NCI-H2196 treated with DMSO at 0.1 percent for 48 hours (cell line): ENCODE data around the gene TOGARAM1.
"Not testable (repeated sequence)": the region's sequence is repeated elsewhere in the genome, so short reads cannot be mapped to it uniquely, and the experiment has no call there.

Experiments used
- DNase-seq: peaks from one replicate; lab custom pipeline; 2025; ENCODE audit not compliant: unreplicated experiment; lab: John Stamatoyannopoulos, UW

Gene TOGARAM1

DNA sequence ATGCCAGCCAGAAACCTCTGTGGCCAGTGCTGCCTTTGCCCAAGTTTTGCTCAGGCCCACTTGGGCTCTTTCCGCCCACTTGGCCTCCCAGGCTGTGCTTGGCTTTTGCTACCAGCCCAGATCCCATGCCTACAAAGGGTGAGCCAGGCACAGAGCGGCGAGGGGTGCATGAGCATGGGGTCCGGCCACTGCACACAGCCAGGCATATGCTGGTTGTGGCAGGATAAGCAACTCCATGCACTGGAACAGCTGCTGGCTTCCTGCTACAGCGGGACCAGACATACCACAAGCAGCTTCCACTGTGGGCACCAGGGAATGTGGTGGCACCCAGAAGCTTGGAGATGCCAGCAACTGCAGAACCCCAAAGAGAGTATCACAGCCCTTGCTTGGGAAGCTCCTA is 76.3 kb downstream of the TOGARAM1 start:
- DNase-seq, result no peak

DNA sequence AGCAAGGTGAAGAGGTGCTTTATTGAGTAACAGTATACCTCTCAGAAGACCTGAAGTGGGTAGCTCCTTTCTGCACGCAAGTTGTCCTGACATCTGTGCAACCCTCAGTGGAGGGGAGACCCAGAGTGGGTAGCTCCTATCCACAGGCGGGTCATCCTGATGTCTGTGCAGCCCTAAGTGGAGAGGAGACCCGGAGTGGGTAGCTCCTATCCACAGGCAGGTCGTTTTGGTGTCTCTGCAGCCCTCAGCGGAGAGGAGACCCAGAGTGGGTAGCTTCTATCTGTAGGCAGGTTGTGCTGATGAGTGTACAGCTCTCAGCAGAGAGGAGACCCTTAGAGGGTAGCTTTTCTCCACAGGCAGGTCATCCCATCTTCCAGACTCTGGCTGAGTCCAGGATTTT is 76.9 kb downstream of the TOGARAM1 start:
- DNase-seq, result no peak

DNA sequence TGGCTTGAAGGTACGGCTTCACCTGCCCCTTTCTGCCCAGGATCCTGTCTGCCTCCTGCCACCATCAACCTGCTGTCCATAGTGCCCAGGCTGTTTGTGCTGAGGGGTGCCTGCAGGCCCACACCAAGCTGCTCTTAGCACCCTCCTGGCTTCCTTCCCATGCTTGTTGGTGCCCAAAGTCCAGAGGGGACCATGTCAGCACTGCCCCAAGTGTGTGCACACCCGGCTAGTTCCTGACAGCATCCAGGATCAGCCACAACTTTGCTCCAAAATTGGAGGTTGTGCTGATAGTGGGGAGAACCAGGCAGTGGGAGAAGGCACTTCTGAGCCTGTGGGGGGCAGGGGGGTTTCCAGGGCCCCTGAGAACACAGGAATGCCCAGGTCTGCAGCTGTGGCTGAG is 77.4 kb downstream of the TOGARAM1 start:
- DNase-seq, result no peak

DNA sequence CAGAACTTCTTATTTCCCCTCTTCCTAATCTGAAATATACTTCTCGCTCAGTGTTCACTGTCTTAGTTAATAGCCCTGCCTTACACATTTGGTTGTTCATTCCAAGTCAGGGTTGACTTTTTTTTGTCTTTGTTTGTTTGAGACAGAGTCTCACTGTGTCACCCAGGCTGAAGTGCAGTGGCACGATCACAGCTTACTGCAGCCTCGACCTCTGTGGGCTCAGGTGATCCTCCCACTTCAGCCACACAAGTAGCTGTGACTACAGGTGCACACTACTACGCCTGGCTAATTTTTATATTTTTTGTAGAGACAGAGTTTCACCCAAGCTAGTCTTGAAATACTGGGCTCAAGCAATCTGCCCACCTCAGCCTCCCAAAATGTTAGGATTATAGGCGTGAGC is 79.7 kb downstream of the TOGARAM1 start:
- no peak for DNase-seq

DNA sequence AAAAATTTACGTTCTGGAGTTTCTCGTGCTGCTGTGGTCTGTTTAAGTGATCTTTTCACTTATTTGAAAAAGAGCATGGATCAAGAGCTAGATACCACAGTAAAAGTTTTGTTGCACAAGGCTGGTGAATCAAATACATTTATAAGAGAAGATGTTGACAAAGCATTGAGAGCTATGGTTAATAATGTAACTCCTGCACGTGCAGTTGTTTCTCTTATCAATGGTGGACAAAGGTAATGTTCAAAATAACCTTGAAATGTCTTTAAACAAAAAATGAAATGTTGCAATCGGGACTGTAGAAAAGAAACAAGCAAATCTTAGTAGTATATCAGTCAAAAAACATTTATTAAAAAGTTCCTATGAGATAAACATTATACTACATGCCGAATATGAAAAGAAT is 82.6 kb downstream of the TOGARAM1 start:
- no peak for DNase-seq

DNA sequence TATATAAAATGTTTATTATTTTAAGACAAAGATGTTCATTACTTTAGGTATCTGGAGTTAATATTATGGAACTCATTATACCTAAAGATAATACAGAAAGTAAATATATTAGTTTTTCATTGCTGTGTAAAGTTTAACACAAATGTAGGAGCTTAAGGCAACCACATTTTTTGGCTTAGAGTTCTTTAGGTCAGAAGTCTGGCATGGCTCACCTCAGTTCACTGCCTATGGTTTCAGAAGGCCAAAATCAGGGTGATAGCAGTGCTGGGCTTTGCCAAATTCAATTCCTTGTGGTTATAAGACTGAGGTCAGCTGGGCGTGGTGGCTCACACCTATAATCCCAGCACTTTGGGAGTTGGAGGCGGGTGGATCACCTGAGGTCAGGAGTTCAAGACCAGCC is 86.4 kb downstream of the TOGARAM1 start:
- DNase-seq, result no peak

DNA sequence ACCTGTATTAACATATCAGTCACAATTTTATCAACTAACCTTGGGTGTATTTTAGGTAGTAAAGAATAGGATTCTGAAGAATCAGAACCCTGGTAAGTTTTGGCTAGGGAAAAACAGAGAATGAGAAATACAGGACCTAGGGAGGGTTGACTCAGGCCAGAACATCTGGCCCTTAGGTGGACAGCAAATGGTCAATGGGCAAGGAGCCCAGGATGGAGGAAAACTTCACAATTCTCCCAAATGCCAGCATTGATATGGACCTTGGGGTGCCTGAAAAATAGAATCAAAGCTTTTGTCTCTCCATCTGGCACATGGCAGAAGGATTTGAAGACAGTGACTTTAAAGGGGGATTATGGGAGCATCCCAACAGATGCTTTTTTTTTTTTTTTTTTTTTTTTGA is 89.2 kb downstream of the TOGARAM1 start:
- DNase-seq, result no peak

DNA sequence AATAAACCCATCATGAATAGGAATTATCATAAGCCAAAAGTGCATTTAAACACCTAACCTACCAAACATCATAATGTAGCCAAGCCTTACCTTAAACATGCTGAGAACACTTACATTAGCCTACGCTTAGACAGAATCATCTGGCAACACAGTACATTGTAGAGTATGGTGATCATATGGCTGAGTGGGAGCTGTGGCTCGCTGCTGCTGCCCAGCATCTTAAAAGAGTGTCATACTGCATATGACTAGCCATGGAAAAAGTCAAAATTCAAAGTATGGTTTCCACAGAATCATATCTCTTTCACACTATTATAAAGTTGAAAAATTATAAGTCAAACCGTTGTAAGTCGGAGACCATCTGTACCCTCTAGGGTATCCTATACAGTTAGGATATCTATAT is 89.9 kb downstream of the TOGARAM1 start:
- no peak for DNase-seq

DNA sequence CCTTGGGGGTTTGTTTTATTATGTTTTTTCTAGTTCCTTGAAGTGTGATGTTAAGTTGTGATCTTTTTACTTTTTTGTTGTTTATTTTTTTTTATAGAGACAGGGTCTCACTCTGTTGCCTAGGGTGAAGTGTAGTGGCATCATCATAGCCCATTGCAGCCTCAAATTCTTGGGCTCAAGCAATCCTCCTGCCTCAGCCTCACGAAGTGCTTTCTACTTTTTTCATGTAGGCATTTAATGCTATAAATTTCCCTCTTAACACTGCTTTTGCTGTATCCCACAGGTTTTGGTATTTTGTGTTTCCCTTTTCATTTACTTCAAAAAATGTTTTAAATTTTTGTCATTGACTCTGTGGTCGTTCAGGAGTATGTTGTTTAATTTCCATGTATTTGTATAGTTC is 95.4 kb downstream of the TOGARAM1 start:
- no peak for DNase-seq

DNA sequence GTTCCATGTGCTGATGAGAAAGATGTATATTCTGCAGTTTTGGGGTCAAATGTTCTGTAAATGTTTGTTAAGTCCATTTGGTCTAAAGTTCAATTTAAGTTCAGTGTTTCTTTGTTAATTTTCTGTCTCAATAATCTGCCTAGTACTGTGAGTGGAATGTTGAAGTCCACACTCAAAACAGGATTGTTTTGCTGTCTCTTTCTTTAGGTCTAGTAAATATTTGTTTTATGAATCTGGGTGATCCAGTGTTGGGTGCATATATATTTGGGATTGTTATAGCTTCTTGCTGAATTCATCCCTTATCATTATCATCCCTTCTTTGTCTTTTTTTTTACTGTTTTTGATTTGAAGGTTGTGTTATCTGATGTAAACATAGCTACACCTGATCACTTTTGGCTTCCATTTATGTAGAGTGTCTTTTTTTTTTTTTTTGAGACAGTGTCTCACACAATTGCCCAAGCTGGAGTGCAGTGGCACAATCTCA is 95.9 kb downstream of the TOGARAM1 start:
- no peak for DNase-seq

DNA sequence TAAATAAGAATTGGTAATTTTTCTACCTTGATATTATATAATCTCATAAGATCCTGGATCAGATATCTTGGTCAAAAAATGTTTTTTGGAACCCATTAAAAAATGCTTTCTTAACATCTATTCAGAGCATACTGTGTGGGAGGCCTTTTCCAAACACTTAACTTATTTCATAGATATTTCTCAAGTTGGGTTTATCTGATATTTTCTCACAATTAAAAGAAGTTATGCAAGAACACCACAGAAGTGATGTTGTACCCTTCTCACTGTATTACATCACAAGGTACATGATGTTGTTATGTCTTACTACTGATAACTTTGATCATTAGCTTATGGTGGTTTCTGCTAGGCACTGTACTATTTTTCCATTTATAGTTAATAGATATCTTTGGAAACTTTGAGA is 98.6 kb downstream of the TOGARAM1 start:
- DNase-seq, result no peak

DNA sequence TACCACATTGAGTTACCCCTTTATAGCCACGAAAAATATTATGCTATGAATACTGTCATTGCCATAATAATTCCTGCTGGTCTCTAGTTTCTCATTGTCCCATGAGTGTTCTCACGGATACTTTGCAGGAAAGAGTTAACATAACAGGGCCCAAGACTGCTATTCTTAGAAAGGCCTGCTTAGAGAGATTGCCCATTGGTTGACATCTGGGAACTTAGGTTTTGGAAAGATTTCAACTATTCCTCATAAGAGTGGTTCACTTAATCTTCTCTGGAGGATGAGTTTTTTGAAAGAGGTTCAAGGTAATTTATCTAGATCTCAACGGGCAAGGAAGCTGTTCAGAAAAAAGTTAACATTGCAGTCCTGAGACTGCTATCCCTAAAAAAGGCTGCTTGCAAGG is 103.5 kb downstream of the TOGARAM1 start:
- DNase-seq, result no peak

DNA sequence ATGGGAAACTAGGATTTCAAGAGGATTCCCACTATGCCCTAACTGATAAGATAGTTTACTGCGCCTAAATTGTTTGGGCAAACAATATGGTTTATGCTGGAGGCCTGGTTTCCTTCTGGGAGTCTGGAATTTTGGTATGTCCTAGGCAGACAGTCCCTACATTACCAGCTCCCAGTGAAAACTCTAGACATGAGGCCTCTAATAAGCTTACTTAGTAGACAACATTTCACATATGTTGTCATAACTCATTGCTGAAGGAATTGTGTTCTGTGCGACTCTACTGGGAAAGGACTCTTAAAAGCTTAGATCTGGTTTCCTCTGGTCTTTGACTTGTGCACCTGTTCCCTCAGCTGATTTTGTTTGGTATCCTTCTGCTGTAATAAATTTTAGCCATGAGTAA is 104.0 kb downstream of the TOGARAM1 start:
- no peak for DNase-seq

DNA sequence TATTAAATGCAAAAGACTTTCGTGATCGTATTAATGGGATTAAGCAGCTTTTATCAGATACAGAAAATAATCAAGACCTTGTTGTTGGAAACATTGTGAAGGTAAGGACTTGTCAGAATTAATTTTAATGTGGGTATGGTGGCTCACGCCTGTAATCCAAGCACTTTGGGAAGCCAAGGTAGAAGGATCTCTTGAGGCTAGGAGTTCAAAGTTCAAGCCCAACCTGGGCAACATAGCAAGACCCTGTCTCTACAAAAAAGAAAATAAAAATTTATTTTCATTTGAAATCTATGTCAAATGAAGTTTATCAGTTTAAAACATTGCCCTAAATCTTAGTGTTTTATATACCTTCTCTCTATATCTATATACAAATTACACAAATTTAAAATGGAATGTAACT is 104.7 kb downstream of the TOGARAM1 start:
- no peak for DNase-seq

DNA sequence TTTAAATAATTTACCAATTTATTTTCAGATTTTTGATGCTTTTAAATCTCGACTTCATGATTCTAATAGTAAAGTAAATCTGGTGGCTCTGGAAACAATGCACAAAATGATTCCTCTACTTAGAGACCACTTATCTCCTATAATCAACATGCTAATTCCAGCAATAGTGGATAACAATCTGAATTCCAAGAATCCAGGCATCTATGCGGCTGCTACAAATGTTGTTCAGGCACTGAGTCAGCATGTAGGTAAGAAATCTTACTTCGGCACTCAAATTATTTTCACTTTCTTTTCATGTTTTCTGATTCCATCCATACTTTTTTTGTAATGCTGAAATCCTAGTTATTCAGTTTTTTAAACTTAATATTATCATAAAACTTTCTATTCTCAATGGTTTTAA is 106.4 kb downstream of the TOGARAM1 start:
- DNase-seq, result no peak

DNA sequence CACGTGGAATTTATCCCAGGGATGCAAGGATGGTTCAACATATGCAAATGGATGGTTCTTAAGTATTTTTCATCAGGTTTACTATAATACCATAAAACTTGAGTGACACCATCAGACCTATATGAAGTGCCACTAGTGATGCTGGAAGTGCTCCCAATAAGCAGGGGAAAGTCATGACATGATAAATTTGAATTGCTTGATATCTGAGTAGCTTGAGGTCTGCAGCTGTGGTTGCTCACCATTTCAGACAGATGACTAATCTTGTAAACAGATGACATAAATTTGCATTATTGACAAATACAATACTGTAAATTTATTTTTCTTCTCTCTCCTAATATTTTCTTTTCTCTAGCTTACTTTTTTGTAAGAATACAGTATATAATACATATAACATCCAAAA is 108.2 kb downstream of the TOGARAM1 start:
- no peak for DNase-seq

DNA sequence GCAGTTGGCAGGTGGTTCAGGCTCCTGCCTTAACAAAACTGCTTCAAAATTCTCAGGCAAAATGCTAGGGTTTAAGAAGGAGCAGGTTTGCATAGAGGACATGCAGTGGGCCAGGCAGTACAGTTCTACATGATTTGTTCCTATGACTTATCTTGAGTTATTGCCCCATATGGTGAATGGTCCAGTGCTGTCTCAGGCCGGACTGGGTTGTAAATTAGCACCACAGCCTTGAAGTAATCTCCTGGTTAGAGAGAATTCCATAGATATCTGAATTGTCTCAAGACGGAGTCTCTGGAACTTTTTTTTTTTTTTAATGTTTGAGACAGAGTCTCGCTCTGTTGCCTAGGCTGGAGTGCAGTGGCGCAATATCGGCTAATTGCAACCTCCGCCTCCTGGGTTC is 110.1 kb downstream of the TOGARAM1 start:
- DNase-seq, result no peak

DNA sequence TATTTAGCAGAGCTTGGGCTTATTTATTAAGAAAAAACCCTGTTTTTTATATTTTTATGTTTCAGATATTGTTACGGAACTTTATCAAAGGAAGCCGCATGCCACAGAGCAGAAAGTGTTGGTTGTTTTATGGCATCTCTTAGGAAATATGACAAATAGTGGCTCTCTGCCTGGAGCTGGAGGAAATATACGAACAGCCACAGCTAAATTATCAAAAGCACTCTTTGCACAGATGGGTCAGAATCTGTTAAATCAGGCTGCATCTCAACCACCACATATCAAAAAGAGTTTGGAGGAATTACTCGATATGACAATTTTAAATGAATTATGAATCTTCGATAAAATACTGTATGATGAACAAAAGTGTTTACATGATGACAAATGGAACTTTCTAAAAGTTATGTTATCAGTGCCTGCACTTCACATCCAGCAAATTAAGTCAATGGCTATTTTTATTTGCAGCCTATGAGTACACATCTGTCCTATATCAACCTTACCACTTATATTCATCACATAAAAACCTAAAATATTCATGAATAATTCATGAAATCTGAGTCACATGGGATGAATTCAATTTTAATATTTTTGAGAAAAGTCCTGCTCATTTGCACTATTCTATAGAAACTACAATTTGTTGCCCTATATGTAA is 111.4 kb downstream of the TOGARAM1 start:
- no peak for DNase-seq

DNA sequence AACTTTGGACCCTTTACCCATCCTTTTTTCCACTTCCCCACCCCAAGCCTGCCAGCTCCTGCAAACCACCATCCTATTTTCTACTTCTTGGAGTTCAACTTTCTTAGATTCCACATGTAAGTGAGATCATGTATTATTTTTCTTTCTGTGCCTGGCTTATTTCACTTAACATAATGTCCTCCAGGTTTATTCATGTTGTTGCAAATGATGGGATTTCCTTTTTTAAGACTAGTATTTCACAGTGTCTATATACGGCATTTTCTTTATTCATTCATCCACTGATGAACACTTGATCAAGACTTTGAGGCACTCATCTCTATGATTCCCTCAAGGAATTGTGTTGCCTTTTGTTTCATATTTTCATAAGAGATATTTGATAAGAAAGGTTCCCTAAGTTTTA is 116.3 kb downstream of the TOGARAM1 start:
- no peak for DNase-seq

DNA sequence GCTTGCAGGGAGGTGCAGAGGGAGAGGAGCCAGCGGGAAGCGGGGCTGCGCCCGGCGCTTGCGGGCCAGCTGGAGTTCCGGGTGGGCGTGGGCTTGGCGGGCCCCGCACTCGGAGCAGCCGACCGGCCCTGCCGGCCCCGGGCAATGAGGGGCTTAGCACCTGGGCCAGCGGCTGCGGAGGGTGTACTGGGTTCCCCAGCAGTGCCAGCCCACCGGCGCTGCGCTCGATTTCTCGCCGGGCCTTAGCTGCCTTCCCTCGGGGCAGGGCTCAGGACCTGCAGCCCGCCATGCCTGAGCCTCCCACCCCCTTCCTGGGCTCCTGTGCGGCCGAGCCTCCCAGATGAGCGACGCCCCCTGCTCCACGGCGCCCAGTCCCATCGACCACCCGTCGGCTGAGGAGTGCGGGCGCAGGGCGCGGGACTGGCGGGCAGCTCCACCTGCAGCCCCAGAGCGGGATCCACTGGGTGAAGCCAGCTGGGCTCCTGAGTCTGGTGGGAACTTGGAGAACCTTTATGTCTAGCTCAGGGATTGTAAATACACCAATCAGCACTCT is 118.5 kb downstream of the TOGARAM1 start:
- DNase-seq, result not testable (repeated sequence)

DNA sequence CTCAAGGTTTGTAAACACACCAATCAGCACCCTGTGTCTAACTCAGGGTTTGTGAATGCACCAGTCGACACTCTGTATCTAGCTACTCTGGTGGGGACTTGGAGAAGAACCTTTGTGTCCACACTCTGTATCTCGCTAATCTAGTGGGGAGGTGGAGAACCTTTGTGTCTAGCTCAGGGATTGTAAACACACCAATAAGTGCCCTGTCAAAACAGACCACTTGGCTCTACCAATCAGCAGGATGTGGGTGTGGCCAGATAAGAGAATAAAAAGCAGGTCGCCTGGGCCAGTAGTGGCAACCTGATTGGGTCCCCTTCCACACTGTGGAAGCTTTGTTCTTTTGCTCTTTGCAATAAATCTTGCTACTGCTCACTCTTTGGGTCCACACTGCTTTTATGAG is 119.1 kb downstream of the TOGARAM1 start:
- not testable (repeated sequence) for DNase-seq

DNA sequence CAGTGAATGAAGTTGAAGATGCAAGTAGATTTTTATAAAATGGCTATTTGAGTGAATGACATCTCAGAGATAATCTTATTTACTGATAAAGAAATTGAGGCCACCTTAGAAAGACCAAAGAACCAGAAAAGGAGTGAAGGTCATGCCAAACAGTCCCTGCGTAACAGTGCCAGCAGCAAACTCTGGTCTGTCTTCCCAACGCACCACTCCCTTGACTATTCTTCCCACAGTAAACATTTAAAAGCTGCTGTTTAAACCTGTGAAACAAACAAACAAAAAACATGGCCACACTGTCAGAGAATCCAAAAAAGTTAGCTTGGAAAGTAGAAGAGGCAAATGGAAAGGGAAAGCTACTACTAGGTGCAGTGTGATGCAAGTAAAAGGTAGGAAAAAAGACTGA is 120.4 kb downstream of the TOGARAM1 start:
- no peak for DNase-seq

DNA sequence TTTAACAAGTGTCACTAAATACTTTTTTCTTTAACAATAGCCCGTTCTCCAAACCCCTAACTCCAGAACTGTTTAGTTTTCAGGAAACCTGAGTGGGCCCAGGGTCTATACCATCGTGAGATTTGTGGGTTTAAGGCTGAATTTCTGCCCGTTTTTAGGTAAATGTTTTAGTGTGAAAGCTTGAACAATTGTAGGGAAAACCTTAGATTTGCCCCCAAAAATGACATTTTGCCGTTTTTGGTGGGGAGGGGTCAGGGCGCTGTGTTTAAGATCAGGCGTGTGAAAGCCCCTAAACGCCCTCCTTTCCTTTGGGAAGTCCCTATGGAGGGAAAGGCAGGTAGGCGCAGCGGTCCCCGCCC is 121.6 kb downstream of the TOGARAM1 start:
- no peak for DNase-seq
